ENCODE data around the gene CTCFL.

- TF ChIP-seq EZH2 (IDR thresholded peaks at IDR 0.05; ENCODE audit: insufficient read depth, poor library complexity, severe bottlenecking) = no peak
- TF ChIP-seq EZH2phosphoT487 (IDR thresholded peaks at IDR 0.05; ENCODE audit: insufficient read depth, low read depth) = no peak
These were observed 31.8 kb downstream of the CTCFL start for GRCh38 chr20:57493091-57493615.

Data from GM23248 (cell line).